SK-N-MC (cell line): ENCODE results near the gene NDUFA13.

Experiments
- EZH2 ChIP-seq: fragments of 200-600 bp; sonication (generic); IDR thresholded peaks from one replicate; pipeline ENCODE4 v1.6.1; 2017; ENCODE audit warnings: antibody characterized with exemption
- POLR2AphosphoS5 ChIP-seq: IDR thresholded peaks from 2 replicates; pipeline ENCODE4 v1.6.1; 2012; ENCODE audit warnings: mild to moderate bottlenecking, low read depth, low read length, borderline replicate concordance

- TF ChIP-seq POLR2AphosphoS5: no peak
- TF ChIP-seq EZH2: no peak
These were observed 5.0 kb downstream of the NDUFA13 start for GRCh38 chr19:19520989-19521388.
